OCI-LY7 (cell line): ENCODE results near the gene TMEM9B. TPM values are rescaled to one million over a fixed set of nuclear protein-coding genes. Genes with fewer than 3 reads are reported as not detected.

ENCODE experiments used
- BruUV-seq: library from RNA; stranded (reverse); fragments of 400-500 nt; replicated peaks from 2 replicates; lab custom pipeline; 2021; lab: Mats Ljungman, UMichigan
- CTCF ChIA-PET: fragments of 300-600 bp; sonication (Branson Sonifier 250); formaldehyde crosslinking; loops from one replicate; lab custom pipeline; 2022; ENCODE audit warnings: antibody characterized with exemption; ENCODE audit not compliant: unreplicated experiment; lab: Charles Lee
- POLR2A ChIA-PET: fragments of 300-600 bp; sonication (Branson Sonifier 250); formaldehyde crosslinking; loops from one replicate; lab custom pipeline; 2022; ENCODE audit warnings: antibody characterized with exemption; lab: Charles Lee
- DNase-seq: peaks from one replicate; pipeline ENCODE4 v3.0.0-alpha.2; 2015; ENCODE audit warnings: low spot score
- H2AFZ ChIP-seq: fragments of 200-600 bp; sonication (generic), shearing (Covaris generic); 2 replicates; pipeline ENCODE4 v1.6.1; 2014; ENCODE audit warnings: mild to moderate bottlenecking, antibody characterized with exemption, low read length, moderate library complexity
- H3K27ac ChIP-seq: fragments of 200-600 bp; sonication (generic); 2 replicates; pipeline ENCODE4 v1.5.1; 2014; ENCODE audit warnings: mixed run types, low read depth, mild to moderate bottlenecking, moderate library complexity, low read length, inconsistent platforms; ENCODE audit not compliant: poor library complexity, severe bottlenecking
- H3K36me3 ChIP-seq: fragments of 200-600 bp; sonication (generic); 2 replicates; pipeline ENCODE4 v1.6.1; 2014; ENCODE audit warnings: mild to moderate bottlenecking, antibody characterized with exemption, low read length, moderate library complexity, mixed read lengths; ENCODE audit not compliant: insufficient read depth
- H3K4me1 ChIP-seq: fragments of 200-600 bp; sonication (generic); 2 replicates; pipeline ENCODE4 v1.5.1; 2014; ENCODE audit warnings: mild to moderate bottlenecking, low read length; ENCODE audit not compliant: insufficient read depth, poor library complexity, severe bottlenecking
- H3K4me2 ChIP-seq: fragments of 200-600 bp; sonication (generic); 2 replicates; pipeline ENCODE4 v1.6.1; 2014; ENCODE audit warnings: mild to moderate bottlenecking, low read length
- H3K4me3 ChIP-seq: fragments of 200-600 bp; sonication (generic); 2 replicates; pipeline ENCODE4 v1.5.1; 2014; ENCODE audit warnings: mild to moderate bottlenecking, low read depth, low read length; ENCODE audit not compliant: poor library complexity, severe bottlenecking
- H3K79me2 ChIP-seq: fragments of 200-600 bp; sonication (generic); 2 replicates; pipeline ENCODE4 v1.6.1; 2016; ENCODE audit warnings: low read depth, mild to moderate bottlenecking, low read length, moderate library complexity, mixed read lengths; ENCODE audit not compliant: insufficient read depth
- H3K9me2 ChIP-seq: fragments of 200-600 bp; sonication (generic); 2 replicates; pipeline ENCODE4 v1.6.1; 2016; ENCODE audit warnings: mild to moderate bottlenecking, low read length, mixed read lengths; ENCODE audit not compliant: insufficient read depth
- H3K9me3 ChIP-seq: fragments of 200-600 bp; sonication (generic); 2 replicates; pipeline ENCODE4 v1.6.1; 2014; ENCODE audit warnings: mild to moderate bottlenecking, mixed run types, low read length, mixed read lengths
- H4K20me1 ChIP-seq: fragments of 200-600 bp; sonication (generic); 2 replicates; pipeline ENCODE4 v1.6.1; 2014; ENCODE audit warnings: mild to moderate bottlenecking, antibody characterized with exemption, low read length, moderate library complexity, mixed read lengths; ENCODE audit not compliant: insufficient read depth
- CTCF ChIP-seq: fragments of 200-600 bp; sonication (generic); conservative IDR thresholded peaks from 2 replicates; pipeline ENCODE4 v1.5.1; 2014; ENCODE audit warnings: mild to moderate bottlenecking, antibody characterized with exemption, low read length, moderate library complexity, mixed read lengths
- EZH2phosphoT487 ChIP-seq: fragments of 200-600 bp; sonication (generic); IDR thresholded peaks from 2 replicates; pipeline ENCODE4 v1.6.1; 2018; ENCODE audit warnings: low read depth, borderline replicate concordance, mild to moderate bottlenecking, mixed run types, antibody characterized with exemption, low read length, moderate library complexity, mixed read lengths
- intact Hi-C: fragments of 100-400 bp; cut with micrococcal nuclease; formaldehyde crosslinking; loops from one replicate; pipeline ENCODE4 v1.10.0; 2022; ENCODE audit not compliant: unreplicated experiment
- total RNA-seq, 2 experiments: library from RNA; depleted of rRNA in 1 of 2; stranded (reverse); fragments of >200 nt in 1 of 2; shearing (Covaris generic) in 1 of 2; gene quantifications; 2 replicates each; pipeline ENCODE4 v1.2.3, GENCODE V29; 2014 to 2022

TMEM9B gene
- total RNA-seq, 2 experiments from 2014 or later, result 13.0 to 13.4 TPM

GRCh38 chr11:9008661-9009060 is 44.4 kb upstream of the TMEM9B start:
- Histone ChIP-seq H3K9me2 (no peaks in the 10 kb centered on the region), H3K9me3 (no peaks in the 10 kb centered on the region), H3K27ac (no peak overlapping the region), H3K36me3 (no peaks in the 10 kb centered on the region), H4K20me1 (no peaks in the 10 kb centered on the region), H2AFZ (no peak overlapping the region), H3K4me3 (no peak overlapping the region), H3K79me2 (no peaks in the 10 kb centered on the region), H3K4me1 (no peaks in the 10 kb centered on the region), H3K4me2 (no peak overlapping the region)
- TF ChIP-seq CTCF (no peak), EZH2phosphoT487 (no peak)
- CTCF ChIA-PET, result no interaction called here
- no TSS peak for BruUV-seq
- intact Hi-C loops, result no loop called here
- POLR2A ChIA-PET, result interaction anchor here (1.4 kb wide), 1 partner anchor 9 kb away, joined by 4 read pairs; no protein-coding TSS in a partner anchor
- no peak for DNase-seq

- intact Hi-C loops, result no loop called here
- Histone ChIP-seq H3K4me3 (no peak overlapping the region), H3K9me3 (no peaks in the 10 kb centered on the region), H4K20me1 (no peaks in the 10 kb centered on the region), H2AFZ (no peak overlapping the region), H3K27ac (no peak overlapping the region), H3K4me1 (no peaks in the 10 kb centered on the region), H3K9me2 (no peaks in the 10 kb centered on the region), H3K4me2 (no peak overlapping the region), H3K36me3 (no peaks in the 10 kb centered on the region), H3K79me2 (no peaks in the 10 kb centered on the region)
- TF ChIP-seq EZH2phosphoT487 (no peak), CTCF (no peak)
- ChIA-PET CTCF (interaction anchor here (1.1 kb wide), 1 partner anchor 129 kb away, joined by 3 read pairs; no protein-coding TSS in a partner anchor), POLR2A (interaction anchor here (1.4 kb wide), 1 partner anchor 10 kb away, joined by 4 read pairs; no protein-coding TSS in a partner anchor)
- no TSS peak for BruUV-seq
- no peak for DNase-seq
Observed at GRCh38 chr11:9008011-9008550, 43.8 kb upstream of the TMEM9B start.

GRCh38 chr11:9005087-9005486 is 40.8 kb upstream of the TMEM9B start:
- ChIA-PET POLR2A (no interaction called here), CTCF (interaction anchor here (0.6 to 1.5 kb wide), 2 partner anchors 7 to 110 kb away, joined by 3 read pairs; no protein-coding TSS in a partner anchor)

More at GRCh38 chr11:9005087-9005486, 40.8 kb upstream of the TMEM9B start:
- DNase-seq, result no peak
- H3K36me3 ChIP-seq, result no peaks in the 10 kb centered on the region
- BruUV-seq, result no TSS peak
- H2AFZ ChIP-seq, result no peak overlapping the region
- TF ChIP-seq CTCF (no peak), EZH2phosphoT487 (no peak)
- H3K9me3 ChIP-seq, result no peaks in the 10 kb centered on the region
- H4K20me1 ChIP-seq, result no peaks in the 10 kb centered on the region
- no peaks in the 10 kb centered on the region for H3K9me2 ChIP-seq
- H3K27ac ChIP-seq, result no peak overlapping the region
- intact Hi-C loops, result no loop called here
- no peaks in the 10 kb centered on the region for H3K4me1 ChIP-seq
- H3K4me3 ChIP-seq, result no peak overlapping the region
- no peaks in the 10 kb centered on the region for H3K79me2 ChIP-seq
- no peak overlapping the region for H3K4me2 ChIP-seq
